Activated B cell treated with CpG ODN at 0.5 μM for 24 hours (primary cell): Measurements from ENCODE around the gene RIPOR2. TPM values are rescaled to one million over a fixed set of nuclear protein-coding genes. Genes with fewer than 3 reads are reported as not detected.
"Not testable (repeated sequence)": the region's sequence is repeated elsewhere in the genome, so short reads cannot be mapped to it uniquely, and the experiment has no call there.

Experiments used
- ATAC-seq: fragments of 200-7000 bp; cut with Tn5 transposase; one replicate; pipeline ENCODE4 v1.10.0; 2021; ENCODE audit warnings: low read depth, mild to moderate bottlenecking, moderate library complexity
- CTCF ChIA-PET: fragments of 350-600 bp; sonication (Branson Sonifier 250); formaldehyde crosslinking; loops from one replicate; lab custom pipeline; 2021; ENCODE audit warnings: antibody characterized with exemption; lab: Charles Lee
- POLR2A ChIA-PET: fragments of 350-600 bp; sonication (Branson Sonifier 250); formaldehyde crosslinking; loops from one replicate; lab custom pipeline; 2021; ENCODE audit warnings: antibody characterized with exemption; lab: Charles Lee
- DNase-seq: peaks from one replicate; pipeline ENCODE4 v3.0.0; 2022
- H3K27ac Mint-ChIP-seq: one replicate; pipeline ENCODE4 v1.8.0; 2020; ENCODE audit warnings: mixed read lengths
- H3K27me3 Mint-ChIP-seq: one replicate; pipeline ENCODE4 v1.8.0; 2021; ENCODE audit warnings: mixed read lengths
- H3K36me3 Mint-ChIP-seq: one replicate; pipeline ENCODE4 v1.8.0; 2021; ENCODE audit warnings: low read depth, mixed read lengths
- H3K4me1 Mint-ChIP-seq: one replicate; pipeline ENCODE4 v1.8.0; 2021; ENCODE audit warnings: mixed read lengths
- H3K4me3 Mint-ChIP-seq: one replicate; pipeline ENCODE4 v1.8.0; 2020; ENCODE audit warnings: mild to moderate bottlenecking, mixed read lengths
- H3K9me3 Mint-ChIP-seq: one replicate; pipeline ENCODE4 v1.8.0; 2020; ENCODE audit warnings: mixed read lengths
- intact Hi-C: fragments of 100-400 bp; cut with micrococcal nuclease; formaldehyde crosslinking; loops from one replicate; pipeline ENCODE4 v1.15.1; 2024
- total RNA-seq: library from RNA; stranded (reverse); gene quantifications from 2 replicates; pipeline ENCODE4 v1.2.3, GENCODE V29; 2022
- TF ChIP-seq, protein P1 (sequence below): fragments of 200-600 bp; IDR thresholded peaks from one replicate; pipeline ENCODE4 v1.8.0; 2022; ENCODE audit warnings: antibody characterized with exemption, mild to moderate bottlenecking

RIPOR2 gene
- total RNA-seq, 1 donor from 2014 or later = 302 TPM

DNA sequence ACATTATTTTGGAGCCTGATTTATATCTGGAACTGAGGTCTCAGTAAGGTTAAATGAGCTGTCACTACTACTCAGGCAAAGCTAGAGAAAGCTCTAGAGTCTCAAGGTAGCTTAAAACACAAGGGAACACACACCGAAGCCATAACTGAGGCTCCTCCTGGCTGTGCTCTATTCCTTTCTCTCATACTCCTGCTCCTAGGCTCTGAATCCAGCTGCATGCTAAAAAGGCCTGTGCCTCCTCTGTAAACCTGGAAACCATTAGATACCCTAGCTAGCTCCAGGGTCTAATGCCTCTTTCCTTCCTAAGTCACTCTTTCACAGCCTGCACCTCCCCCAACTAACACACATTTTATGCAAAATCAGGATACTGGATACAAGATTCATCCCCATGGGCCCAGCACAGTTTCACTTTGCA is 17.1 kb downstream of the RIPOR2 start:
- no peaks in the 10 kb centered on the region for H3K27me3 Mint-ChIP-seq
- intact Hi-C loops = loop anchor here (1.0 kb wide), 2 partner anchors 7 to 11 kb away; no protein-coding TSS in a partner anchor
- H3K4me1 Mint-ChIP-seq = peaks cover 97% of the 10 kb centered on the region
- no peaks in the 10 kb centered on the region for H3K9me3 Mint-ChIP-seq
- H3K4me3 Mint-ChIP-seq = peak overlapping the region; percentile 61
- peaks cover 80% of the 10 kb centered on the region for H3K36me3 Mint-ChIP-seq
- peak overlapping the region; percentile 88 for H3K27ac Mint-ChIP-seq
- ChIA-PET POLR2A (interaction anchor here (1.2 to 3.0 kb wide), 5 partner anchors 9 to 73 kb away, joined by 5 to 29 read pairs (median 13); partner anchors contain the start of gene RIPOR2), CTCF (interaction anchor here (2.5 to 5.8 kb wide), 4 partner anchors 9 to 152 kb away, joined by 10 to 39 read pairs (median 22); partner anchors contain the start of gene RIPOR2)
- DNase-seq (no peak), ATAC-seq (no peak)
- TF ChIP-seq, protein P1, sequence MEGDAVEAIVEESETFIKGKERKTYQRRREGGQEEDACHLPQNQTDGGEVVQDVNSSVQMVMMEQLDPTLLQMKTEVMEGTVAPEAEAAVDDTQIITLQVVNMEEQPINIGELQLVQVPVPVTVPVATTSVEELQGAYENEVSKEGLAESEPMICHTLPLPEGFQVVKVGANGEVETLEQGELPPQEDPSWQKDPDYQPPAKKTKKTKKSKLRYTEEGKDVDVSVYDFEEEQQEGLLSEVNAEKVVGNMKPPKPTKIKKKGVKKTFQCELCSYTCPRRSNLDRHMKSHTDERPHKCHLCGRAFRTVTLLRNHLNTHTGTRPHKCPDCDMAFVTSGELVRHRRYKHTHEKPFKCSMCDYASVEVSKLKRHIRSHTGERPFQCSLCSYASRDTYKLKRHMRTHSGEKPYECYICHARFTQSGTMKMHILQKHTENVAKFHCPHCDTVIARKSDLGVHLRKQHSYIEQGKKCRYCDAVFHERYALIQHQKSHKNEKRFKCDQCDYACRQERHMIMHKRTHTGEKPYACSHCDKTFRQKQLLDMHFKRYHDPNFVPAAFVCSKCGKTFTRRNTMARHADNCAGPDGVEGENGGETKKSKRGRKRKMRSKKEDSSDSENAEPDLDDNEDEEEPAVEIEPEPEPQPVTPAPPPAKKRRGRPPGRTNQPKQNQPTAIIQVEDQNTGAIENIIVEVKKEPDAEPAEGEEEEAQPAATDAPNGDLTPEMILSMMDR = no peak

DNA sequence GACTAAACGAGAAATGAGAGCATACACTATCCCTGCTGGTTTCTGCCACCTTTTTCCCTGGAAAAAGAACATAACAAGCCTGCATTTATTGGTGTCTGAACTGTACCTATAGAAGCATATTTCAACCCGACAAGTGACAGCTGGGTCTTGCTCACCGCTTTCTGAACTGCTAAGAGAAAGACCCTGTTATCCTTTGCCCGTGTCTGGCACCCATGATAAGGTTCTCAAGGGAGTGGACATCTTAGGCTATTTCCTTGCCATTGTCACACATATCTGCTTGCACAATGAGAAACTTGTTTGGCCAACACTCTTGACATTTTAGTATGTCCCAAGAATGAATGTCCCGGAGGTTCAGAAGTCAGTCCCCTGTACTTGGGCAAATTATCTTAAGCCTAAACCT is 19.3 kb downstream of the RIPOR2 start:
- TF ChIP-seq, protein P1 = no peak
- Mint-ChIP-seq H3K9me3 (no peaks in the 10 kb centered on the region), H3K27ac (peak overlapping the region; percentile 72), H3K4me1 (peaks cover 98% of the 10 kb centered on the region), H3K36me3 (peaks cover 88% of the 10 kb centered on the region), H3K4me3 (no peak overlapping the region), H3K27me3 (no peaks in the 10 kb centered on the region)
- no peak for DNase-seq
- ChIA-PET CTCF (interaction anchor here (1.2 to 2.6 kb wide), 2 partner anchors 75 to 154 kb away, joined by 4 to 11 read pairs; no protein-coding TSS in a partner anchor), POLR2A (no interaction called here)
- intact Hi-C loops = no loop called here
- ATAC-seq = no peak

DNA sequence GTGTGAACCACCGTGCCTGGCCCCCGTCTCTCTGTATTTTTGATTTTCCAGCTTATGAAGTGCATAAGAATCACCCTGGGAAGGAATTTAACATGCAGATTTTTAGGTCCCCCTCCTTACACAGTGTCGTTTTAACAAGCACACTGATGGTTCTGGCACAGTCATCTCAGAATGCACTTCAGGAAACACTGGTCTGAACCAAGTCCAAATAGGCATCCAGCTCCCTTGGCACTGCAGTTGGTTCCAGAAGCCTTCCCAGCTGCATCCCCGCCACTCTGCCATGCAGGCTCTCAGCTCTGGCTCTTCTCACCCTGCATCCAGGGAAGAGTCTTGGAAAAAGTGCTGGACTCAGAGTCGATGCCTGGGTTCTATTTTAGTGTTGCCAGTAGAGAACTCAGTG is 20.1 kb downstream of the RIPOR2 start:
- intact Hi-C loops = no loop called here
- CTCF ChIA-PET = interaction anchor here (1.2 to 2.6 kb wide), 3 partner anchors 18 to 155 kb away, joined by 4 to 11 read pairs (median 6); no protein-coding TSS in a partner anchor

DNA sequence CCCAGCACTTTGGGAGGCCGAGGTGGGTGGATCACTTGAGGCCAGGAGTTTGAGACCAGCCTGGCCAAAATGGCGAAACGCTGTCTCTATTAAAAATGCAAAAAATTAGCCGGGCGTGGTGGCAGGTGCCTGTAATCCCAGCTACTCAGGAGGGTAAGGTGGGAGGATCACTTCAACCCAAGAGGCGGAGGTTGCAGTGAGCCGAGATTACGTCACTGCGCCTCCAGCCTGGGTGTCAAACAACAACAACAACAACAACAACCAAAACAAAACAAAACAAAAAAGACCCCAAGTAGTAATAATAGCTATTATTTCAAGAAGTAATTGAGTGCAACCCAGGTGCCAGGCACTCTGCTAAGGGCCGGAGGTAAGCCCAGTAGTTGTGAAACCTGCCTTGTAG is 21.7 kb downstream of the RIPOR2 start:
- POLR2A ChIA-PET = interaction anchor here (1.0 to 8.3 kb wide), 2 partner anchors 10 to 22 kb away, joined by 3 to 111 read pairs; partner anchors contain the start of gene RIPOR2
- H3K9me3 Mint-ChIP-seq, intact Hi-C loops, DNase-seq, H3K27me3 Mint-ChIP-seq, ATAC-seq: not testable (repeated sequence)
- peak overlapping the region; percentile 95 for H3K27ac Mint-ChIP-seq
- H3K4me3 Mint-ChIP-seq = peak overlapping the region; percentile 19
- CTCF ChIA-PET = interaction anchor here (2.1 kb wide), 1 partner anchor 20 kb away, joined by 6 read pairs; no protein-coding TSS in a partner anchor
- H3K36me3 Mint-ChIP-seq = peaks cover 83% of the 10 kb centered on the region
- H3K4me1 Mint-ChIP-seq = peaks cover 96% of the 10 kb centered on the region

More for the DNA sequence above, 20.1 kb downstream of the RIPOR2 start:
- H3K27me3 Mint-ChIP-seq = no peaks in the 10 kb centered on the region
- no peak overlapping the region for H3K4me3 Mint-ChIP-seq
- no peaks in the 10 kb centered on the region for H3K9me3 Mint-ChIP-seq
- ATAC-seq = no peak
- peaks cover 86% of the 10 kb centered on the region for H3K36me3 Mint-ChIP-seq
- peaks cover 96% of the 10 kb centered on the region for H3K4me1 Mint-ChIP-seq
- POLR2A ChIA-PET = interaction anchor here (8.3 kb wide), 1 partner anchor 21 kb away, joined by 111 read pairs; the partner anchor contains the start of gene RIPOR2
- TF ChIP-seq, protein P1 = no peak
- no peak for DNase-seq
- H3K27ac Mint-ChIP-seq = peak overlapping the region; percentile 95

DNA sequence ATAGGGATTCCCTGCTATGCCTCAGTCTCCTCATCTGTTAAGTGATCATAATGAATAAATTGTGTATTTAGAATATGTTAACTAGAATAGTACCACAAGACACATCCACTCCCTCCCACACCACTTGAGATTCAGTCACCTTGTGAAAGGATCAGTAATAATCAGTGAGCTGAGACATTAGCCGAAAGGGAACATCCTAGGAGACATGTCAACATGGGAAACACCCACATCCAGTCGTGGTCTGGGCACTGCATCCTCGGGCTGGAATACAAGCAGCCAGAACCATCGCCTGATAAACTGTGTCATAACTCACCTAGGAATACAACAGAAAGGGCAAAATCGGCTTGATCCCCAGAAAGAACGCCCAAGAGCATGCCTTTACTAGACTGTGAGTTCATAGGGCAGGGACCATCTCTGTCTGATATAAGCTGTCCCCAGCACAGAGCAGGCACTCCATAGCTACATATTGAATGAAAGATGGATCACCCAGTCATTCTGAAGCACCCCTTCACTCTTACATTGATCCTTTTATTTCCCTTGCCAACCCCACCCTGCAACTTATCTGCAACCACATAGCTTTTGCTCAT is 23.9 kb downstream of the RIPOR2 start:
- H3K36me3 Mint-ChIP-seq = peaks cover 79% of the 10 kb centered on the region
- ChIA-PET POLR2A (interaction anchor here (1.0 to 8.3 kb wide), 16 partner anchors 7 to 159 kb away, joined by 3 to 111 read pairs (median 10); partner anchors contain the start of gene RIPOR2), CTCF (interaction anchor here (0.9 to 4.3 kb wide), 11 partner anchors 12 to 159 kb away, joined by 3 to 62 read pairs (median 6); partner anchors contain the start of gene RIPOR2)
- H3K4me1 Mint-ChIP-seq = peaks cover 97% of the 10 kb centered on the region
- intact Hi-C loops = loop anchor here (1.0 to 2.0 kb wide), 3 partner anchors 7 to 21 kb away; no protein-coding TSS in a partner anchor
- ATAC-seq (no peak), DNase-seq (no peak)
- no peaks in the 10 kb centered on the region for H3K27me3 Mint-ChIP-seq
- peak overlapping the region; percentile 91 for H3K4me3 Mint-ChIP-seq
- no peaks in the 10 kb centered on the region for H3K9me3 Mint-ChIP-seq
- H3K27ac Mint-ChIP-seq = peak overlapping the region; percentile 95
- TF ChIP-seq, protein P1 = no peak
